AG04449 (cell line): ENCODE data around the gene MAD1L1.

ENCODE experiments used
- CTCF ChIA-PET: fragments of 350-600 bp; formaldehyde crosslinking; extraction: SDS; loops from one replicate; lab custom pipeline; 2021; ENCODE audit warnings: antibody characterized with exemption; lab: Yijun Ruan, JAX
- POLR2A ChIA-PET: fragments of 400-600, 350-600 bp; formaldehyde crosslinking; extraction: SDS; loops from one replicate; lab custom pipeline; 2020; ENCODE audit warnings: antibody characterized with exemption, inconsistent platforms; lab: Yijun Ruan, JAX
- DNase-seq: peaks from one replicate; pipeline ENCODE4 v3.0.0-alpha.2; 2010; ENCODE audit warnings: low read depth, low spot score
- H3K4me3 ChIP-seq: 2 replicates; pipeline ENCODE4 v1.5.1; 2011; ENCODE audit warnings: low read depth, mild to moderate bottlenecking, control low read depth, low read length
- CTCF ChIP-seq: IDR thresholded peaks from one replicate; pipeline ENCODE4 v1.5.1; 2011; ENCODE audit warnings: mild to moderate bottlenecking, moderate library complexity, low read length, control low read depth, inconsistent platforms; ENCODE audit not compliant: insufficient read depth; ENCODE audit errors: missing control alignments

MAD1L1 gene

DNA sequence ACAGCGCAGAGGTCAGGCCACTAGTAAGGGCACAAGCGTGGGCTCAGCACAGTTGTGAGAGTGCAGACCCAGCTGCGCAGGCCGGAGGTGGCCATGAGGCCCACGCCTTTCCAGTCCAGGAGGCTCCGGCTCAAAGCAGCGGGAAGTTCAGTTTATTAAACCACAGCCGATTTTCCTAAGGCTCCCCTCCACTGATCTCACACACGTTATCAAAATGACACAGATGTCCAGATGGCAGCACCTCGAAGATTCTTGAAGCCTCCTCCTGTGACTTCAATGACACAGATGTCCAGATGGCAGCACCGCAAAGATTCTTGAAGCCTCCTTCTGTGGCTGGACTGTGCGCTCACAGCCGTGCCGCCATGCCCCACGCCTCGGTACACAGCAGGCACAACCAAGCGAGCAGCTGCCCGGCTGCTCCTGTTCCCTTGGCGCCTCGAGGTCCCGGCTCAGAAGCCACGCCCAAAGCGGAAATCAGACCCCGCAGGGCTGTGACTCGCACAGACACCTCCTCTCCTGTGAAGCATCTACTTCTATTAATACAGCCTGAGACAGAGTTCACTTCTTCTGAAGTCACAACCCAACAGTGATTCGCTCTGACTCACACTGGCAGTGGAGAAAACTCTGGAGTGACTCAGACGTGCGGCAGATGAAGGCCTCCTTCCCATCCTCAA, 122.7 kb downstream of the MAD1L1 start:
- DNase-seq = peak; percentile 50
- ChIA-PET POLR2A (no interaction called here), CTCF (interaction anchor here (0.5 to 1.3 kb wide), 3 partner anchors 231 to 446 kb away, joined by 3 read pairs; no protein-coding TSS in a partner anchor)

DNA sequence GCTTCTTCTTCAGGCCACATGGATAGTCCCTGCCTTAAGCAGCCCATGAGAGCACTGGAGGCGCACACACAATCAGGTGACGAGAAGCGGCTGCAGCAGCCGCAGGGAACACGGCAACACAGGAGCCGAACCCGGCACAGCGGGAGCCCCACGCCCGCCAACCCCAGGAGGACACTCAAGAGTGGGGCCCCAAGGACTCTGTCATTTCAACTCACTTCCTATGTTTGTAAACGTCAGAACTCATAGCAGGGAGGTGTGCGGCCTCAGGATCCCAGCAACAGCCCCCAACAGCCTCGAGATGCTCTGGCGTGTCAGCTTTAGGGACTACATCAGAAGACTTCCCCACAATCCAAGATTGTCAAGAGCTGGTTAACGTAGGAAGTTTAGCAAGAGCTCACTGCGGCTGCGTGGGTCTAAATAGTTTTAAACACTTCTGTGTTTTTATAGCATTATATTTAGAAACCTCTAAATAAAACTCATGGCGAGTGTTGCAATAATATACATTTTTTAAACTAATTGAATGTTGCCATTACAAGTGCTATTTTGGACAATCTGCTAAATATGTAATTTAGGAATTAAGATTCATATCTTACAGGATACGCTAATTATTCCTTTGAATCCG, 123.4 kb downstream of the MAD1L1 start:
- no peak for DNase-seq
- ChIA-PET POLR2A (no interaction called here), CTCF (interaction anchor here (1.1 to 1.6 kb wide), 4 partner anchors 86 to 445 kb away, joined by 3 read pairs; no protein-coding TSS in a partner anchor)
- TF ChIP-seq CTCF = no peak
- H3K4me3 ChIP-seq = no peak overlapping the region

More for the DNA sequence above, 122.7 kb downstream of the MAD1L1 start:
- H3K4me3 ChIP-seq = no peak overlapping the region
- TF ChIP-seq CTCF = no peak

DNA sequence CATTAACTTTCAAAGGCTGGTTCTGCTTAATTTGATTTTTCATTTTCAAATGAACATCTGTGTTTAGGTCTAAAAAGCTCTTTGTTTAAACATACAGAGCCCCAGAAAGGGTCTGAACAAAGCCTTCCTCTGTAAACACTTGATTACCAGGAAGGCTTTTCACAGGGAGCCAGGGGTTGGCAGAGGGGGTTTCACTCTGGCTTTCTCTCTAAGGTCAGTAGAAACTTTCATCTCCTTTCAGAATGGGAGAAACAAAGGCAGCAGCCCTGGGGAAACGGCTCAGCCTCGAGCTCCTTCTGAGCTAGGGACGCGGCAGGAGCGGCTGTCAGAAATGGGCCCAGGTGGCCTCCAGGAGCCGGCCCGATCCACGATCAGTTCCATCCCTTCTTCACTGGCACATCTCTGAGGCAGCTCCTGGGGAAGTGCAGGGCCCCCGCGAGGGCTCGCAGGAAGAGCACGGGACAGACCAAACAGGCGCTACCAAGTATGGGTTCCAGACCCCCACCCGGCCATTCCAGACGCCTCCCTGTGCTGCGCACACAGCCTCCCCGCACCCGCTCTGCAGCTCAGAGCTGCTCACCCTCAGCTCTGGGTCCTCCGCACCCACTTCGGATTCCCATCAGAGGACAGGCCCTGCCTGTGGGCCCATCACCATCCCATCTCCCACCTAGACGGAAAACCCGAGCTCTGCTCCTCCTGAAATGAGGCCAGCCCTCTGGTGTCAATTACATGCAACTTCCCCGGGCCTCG, 124.1 kb downstream of the MAD1L1 start:
- ChIA-PET POLR2A (no interaction called here), CTCF (interaction anchor here (1.1 to 1.6 kb wide), 5 partner anchors 9 to 444 kb away, joined by 3 to 5 read pairs (median 3); no protein-coding TSS in a partner anchor)
- no peak for TF ChIP-seq CTCF
- H3K4me3 ChIP-seq = no peak overlapping the region
- no peak for DNase-seq

GRCh38 chr7:2108071-2108455, 124.7 kb downstream of the MAD1L1 start:
- no peak overlapping the region for H3K4me3 ChIP-seq
- no peak for DNase-seq
- ChIA-PET CTCF (interaction anchor here (1.1 to 1.6 kb wide), 3 partner anchors 9 to 108 kb away, joined by 3 to 5 read pairs (median 3); no protein-coding TSS in a partner anchor), POLR2A (no interaction called here)
- TF ChIP-seq CTCF = no peak

DNA sequence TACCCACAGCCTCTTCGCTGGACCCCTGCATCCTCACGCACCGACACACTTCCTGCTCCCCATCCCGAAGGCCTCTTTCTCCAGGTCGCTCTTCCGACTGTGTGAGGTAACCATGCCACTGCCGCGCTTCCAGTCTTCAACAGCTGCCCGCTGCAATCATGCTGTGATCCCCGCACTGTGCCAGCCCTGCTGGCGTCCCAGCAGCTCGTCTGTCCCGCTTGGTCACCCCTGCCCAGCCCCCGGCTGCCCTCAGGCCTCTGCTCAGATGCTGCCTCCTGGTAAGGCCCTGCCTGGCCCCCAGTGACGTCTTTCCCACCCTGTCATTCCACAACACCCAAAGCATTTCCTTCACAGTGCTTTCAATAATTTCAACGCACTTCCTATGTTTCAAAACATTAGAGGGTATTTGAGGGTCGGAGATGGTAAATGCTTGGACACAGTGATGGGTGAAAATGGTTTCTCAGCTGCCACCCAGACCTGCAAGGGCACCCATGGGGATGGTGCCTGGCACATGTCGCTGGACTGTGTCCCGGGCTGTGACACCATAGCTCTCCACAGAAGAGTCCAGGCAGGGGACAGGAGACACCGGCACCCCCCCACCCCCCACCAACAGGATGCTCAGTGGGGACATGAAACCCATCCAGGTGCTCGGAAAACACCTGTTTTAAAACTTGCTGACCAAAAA, 125.2 kb downstream of the MAD1L1 start:
- no peak overlapping the region for H3K4me3 ChIP-seq
- TF ChIP-seq CTCF = no peak
- ChIA-PET CTCF (interaction anchor here (1.4 to 1.6 kb wide), 2 partner anchors 8 to 102 kb away, joined by 4 to 5 read pairs; no protein-coding TSS in a partner anchor), POLR2A (no interaction called here)
- DNase-seq = no peak
